ENCODE data around the gene BGN.

BGN gene

DNA sequence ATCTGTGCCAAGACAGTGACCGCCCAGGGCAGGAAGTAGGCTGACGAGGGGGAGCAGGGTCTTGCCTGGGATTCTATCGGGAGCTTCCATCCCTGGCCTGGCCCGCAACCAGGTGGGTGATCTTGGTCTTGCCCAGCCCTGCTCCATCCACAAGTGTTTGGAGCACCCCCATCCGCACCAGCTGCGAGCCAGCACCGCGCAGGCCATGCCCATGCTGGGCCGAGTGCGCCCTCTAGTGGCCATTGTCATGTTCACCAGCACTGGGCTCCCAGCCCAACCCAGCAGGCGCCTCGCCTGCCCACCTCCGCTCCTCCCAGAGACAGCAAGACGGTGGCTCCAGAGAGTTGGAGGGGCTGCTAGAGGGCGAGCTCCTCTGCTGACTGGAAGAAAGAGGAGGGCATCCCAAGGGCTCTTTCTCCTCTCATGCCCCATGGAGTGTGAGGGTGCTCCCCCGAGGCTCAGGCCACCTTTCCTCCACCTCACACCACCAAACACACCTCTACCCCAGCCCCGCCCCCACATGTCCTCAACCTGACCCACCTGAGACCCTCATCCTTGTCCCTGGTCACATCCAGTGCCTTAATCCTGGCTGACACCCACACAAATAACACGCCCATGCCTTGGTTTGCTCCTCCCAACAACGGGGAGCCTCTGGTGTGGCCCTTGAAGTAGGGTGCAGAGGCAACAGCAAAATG, 12.9 kb downstream of the BGN start (continued):
- TF ChIP-seq ZNF518A (tag by site-specific recombination; conservative IDR thresholded peaks at IDR 0.05; ENCODE audit: low read depth), result no peak
- no peak for TF ChIP-seq KLF17 (tag by site-specific recombination; IDR thresholded peaks at IDR 0.05)

- no peak overlapping the region for H3K4me3 ChIP-seq (ENCODE audit: low read depth, low read length)
- ChIA-PET POLR2A (no interaction called here), CTCF (interaction anchor here (0.6 to 4.1 kb wide), 5 partner anchors 38 to 193 kb away, joined by 3 to 89 read pairs (median 5); partner anchors contain the start of gene HAUS7)
- H3K27ac ChIP-seq (ENCODE audit: extremely low read depth, low read depth, low read length), result no peak overlapping the region
- no peaks in the 10 kb centered on the region for H3K9me3 ChIP-seq (ENCODE audit: control insufficient read depth, insufficient read depth, low read depth, low read length)
- H3K36me3 ChIP-seq (ENCODE audit: control insufficient read depth in 2 of 2, insufficient read depth in 1 of 2, low read length in 2 of 2), result no peaks in the 10 kb centered on the region
- no peaks in the 10 kb centered on the region for H3K4me1 ChIP-seq (ENCODE audit: control insufficient read depth, insufficient read depth, low read length)
- TF ChIP-seq ZNF624 (tag by site-specific recombination; IDR thresholded peaks at IDR 0.05), result no peak
- no peak for TF ChIP-seq ZNF239 (tag by site-specific recombination; IDR thresholded peaks at IDR 0.05)
- TF ChIP-seq, protein P1, sequence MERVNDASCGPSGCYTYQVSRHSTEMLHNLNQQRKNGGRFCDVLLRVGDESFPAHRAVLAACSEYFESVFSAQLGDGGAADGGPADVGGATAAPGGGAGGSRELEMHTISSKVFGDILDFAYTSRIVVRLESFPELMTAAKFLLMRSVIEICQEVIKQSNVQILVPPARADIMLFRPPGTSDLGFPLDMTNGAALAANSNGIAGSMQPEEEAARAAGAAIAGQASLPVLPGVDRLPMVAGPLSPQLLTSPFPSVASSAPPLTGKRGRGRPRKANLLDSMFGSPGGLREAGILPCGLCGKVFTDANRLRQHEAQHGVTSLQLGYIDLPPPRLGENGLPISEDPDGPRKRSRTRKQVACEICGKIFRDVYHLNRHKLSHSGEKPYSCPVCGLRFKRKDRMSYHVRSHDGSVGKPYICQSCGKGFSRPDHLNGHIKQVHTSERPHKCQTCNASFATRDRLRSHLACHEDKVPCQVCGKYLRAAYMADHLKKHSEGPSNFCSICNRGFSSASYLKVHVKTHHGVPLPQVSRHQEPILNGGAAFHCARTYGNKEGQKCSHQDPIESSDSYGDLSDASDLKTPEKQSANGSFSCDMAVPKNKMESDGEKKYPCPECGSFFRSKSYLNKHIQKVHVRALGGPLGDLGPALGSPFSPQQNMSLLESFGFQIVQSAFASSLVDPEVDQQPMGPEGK (tag by site-specific recombination; IDR thresholded peaks at IDR 0.05), result no peak
- no peak for TF ChIP-seq ZNF791 (tag by site-specific recombination; IDR thresholded peaks at IDR 0.05)
- no peak for TF ChIP-seq ZNF777 (tag by site-specific recombination; IDR thresholded peaks at IDR 0.05; ENCODE audit: borderline replicate concordance)
- TF ChIP-seq, protein P2, sequence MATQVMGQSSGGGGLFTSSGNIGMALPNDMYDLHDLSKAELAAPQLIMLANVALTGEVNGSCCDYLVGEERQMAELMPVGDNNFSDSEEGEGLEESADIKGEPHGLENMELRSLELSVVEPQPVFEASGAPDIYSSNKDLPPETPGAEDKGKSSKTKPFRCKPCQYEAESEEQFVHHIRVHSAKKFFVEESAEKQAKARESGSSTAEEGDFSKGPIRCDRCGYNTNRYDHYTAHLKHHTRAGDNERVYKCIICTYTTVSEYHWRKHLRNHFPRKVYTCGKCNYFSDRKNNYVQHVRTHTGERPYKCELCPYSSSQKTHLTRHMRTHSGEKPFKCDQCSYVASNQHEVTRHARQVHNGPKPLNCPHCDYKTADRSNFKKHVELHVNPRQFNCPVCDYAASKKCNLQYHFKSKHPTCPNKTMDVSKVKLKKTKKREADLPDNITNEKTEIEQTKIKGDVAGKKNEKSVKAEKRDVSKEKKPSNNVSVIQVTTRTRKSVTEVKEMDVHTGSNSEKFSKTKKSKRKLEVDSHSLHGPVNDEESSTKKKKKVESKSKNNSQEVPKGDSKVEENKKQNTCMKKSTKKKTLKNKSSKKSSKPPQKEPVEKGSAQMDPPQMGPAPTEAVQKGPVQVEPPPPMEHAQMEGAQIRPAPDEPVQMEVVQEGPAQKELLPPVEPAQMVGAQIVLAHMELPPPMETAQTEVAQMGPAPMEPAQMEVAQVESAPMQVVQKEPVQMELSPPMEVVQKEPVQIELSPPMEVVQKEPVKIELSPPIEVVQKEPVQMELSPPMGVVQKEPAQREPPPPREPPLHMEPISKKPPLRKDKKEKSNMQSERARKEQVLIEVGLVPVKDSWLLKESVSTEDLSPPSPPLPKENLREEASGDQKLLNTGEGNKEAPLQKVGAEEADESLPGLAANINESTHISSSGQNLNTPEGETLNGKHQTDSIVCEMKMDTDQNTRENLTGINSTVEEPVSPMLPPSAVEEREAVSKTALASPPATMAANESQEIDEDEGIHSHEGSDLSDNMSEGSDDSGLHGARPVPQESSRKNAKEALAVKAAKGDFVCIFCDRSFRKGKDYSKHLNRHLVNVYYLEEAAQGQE (tag by site-specific recombination; IDR thresholded peaks at IDR 0.05), result no peak
- no peak for TF ChIP-seq BCL11A (tag by site-specific recombination; IDR thresholded peaks at IDR 0.05; ENCODE audit: low read depth)
- TF ChIP-seq KLF7 (tag by site-specific recombination; IDR thresholded peaks at IDR 0.05; ENCODE audit: borderline replicate concordance), result no peak
- no peak for TF ChIP-seq ZNF707 (tag by site-specific recombination; IDR thresholded peaks at IDR 0.05)
- no peak for TF ChIP-seq KLF1 (tag by site-specific recombination; IDR thresholded peaks at IDR 0.05)
- no peak for TF ChIP-seq ZNF16 (tag by site-specific recombination; IDR thresholded peaks at IDR 0.05; ENCODE audit: low read depth)
- TF ChIP-seq SALL2 (tag by site-specific recombination; IDR thresholded peaks at IDR 0.05; ENCODE audit: borderline replicate concordance), result no peak
- TF ChIP-seq ZIC2 (tag by site-specific recombination; IDR thresholded peaks at IDR 0.05), result no peak
- no peak for TF ChIP-seq KLF8 (tag by site-specific recombination; IDR thresholded peaks at IDR 0.05)
- no peak for TF ChIP-seq FEZF1 (tag by site-specific recombination; IDR thresholded peaks at IDR 0.05)
- no peak for TF ChIP-seq ZNF785 (tag by site-specific recombination; IDR thresholded peaks at IDR 0.05)
- TF ChIP-seq, protein P3, sequence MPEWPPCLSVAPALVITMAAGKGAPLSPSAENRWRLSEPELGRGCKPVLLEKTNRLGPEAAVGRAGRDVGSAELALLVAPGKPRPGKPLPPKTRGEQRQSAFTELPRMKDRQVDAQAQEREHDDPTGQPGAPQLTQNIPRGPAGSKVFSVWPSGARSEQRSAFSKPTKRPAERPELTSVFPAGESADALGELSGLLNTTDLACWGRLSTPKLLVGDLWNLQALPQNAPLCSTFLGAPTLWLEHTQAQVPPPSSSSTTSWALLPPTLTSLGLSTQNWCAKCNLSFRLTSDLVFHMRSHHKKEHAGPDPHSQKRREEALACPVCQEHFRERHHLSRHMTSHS (tag by site-specific recombination; IDR thresholded peaks at IDR 0.05), result no peak
These were observed 14.8 kb downstream of the BGN start for GRCh38 chrX:153509592-153509991.
